Measurements from ENCODE around the gene SAP30L.

GRCh38 chr5:154400678-154401077, 45.1 kb upstream of the SAP30L start:
- TF ChIP-seq CTCF (IDR thresholded peaks at IDR 0.05) (no peak), POLR2AphosphoS5 (IDR thresholded peaks at IDR 0.05) (no peak)

Data from sigmoid colon (tissue), 4 donors.